Effector memory CD4-positive, alpha-beta T cell (primary cell): ENCODE measurements around the gene LRRC72.
"Not testable (repeated sequence)": the region's sequence is repeated elsewhere in the genome, so short reads cannot be mapped to it uniquely, and the experiment has no call there.

Source experiments
- DNase-seq, 3 donors: peaks; one replicate each; pipeline ENCODE4 v3.0.0-alpha.2; 2020
- H3K27ac ChIP-seq: 2 replicates; pipeline ENCODE4 v1.7.0; 2013; ENCODE audit warnings: mild to moderate bottlenecking, low read length, moderate library complexity; ENCODE audit not compliant: insufficient read depth, poor library complexity, severe bottlenecking
- H3K27me3 ChIP-seq: replicated peaks from 2 replicates; pipeline ENCODE4 v1.7.0; 2013; ENCODE audit warnings: mild to moderate bottlenecking, low read length; ENCODE audit not compliant: insufficient read depth, control insufficient read depth, poor library complexity, severe bottlenecking
- H3K36me3 ChIP-seq: 2 replicates; pipeline ENCODE4 v1.7.0; 2013; ENCODE audit warnings: mild to moderate bottlenecking, low read length, moderate library complexity; ENCODE audit not compliant: control insufficient read depth, insufficient read depth
- H3K4me1 ChIP-seq: 2 replicates; pipeline ENCODE4 v1.7.0; 2013; ENCODE audit warnings: low read length, mild to moderate bottlenecking; ENCODE audit not compliant: control insufficient read depth, insufficient read depth, poor library complexity, severe bottlenecking
- H3K4me3 ChIP-seq: 2 replicates; pipeline ENCODE4 v1.7.0; 2013; ENCODE audit warnings: low read length, low read depth, mild to moderate bottlenecking; ENCODE audit not compliant: insufficient read depth, poor library complexity, severe bottlenecking
- H3K9me3 ChIP-seq: 2 replicates; pipeline ENCODE4 v1.7.0; 2013; ENCODE audit warnings: mild to moderate bottlenecking, low read length, moderate library complexity; ENCODE audit not compliant: control insufficient read depth

Gene LRRC72

DNA sequence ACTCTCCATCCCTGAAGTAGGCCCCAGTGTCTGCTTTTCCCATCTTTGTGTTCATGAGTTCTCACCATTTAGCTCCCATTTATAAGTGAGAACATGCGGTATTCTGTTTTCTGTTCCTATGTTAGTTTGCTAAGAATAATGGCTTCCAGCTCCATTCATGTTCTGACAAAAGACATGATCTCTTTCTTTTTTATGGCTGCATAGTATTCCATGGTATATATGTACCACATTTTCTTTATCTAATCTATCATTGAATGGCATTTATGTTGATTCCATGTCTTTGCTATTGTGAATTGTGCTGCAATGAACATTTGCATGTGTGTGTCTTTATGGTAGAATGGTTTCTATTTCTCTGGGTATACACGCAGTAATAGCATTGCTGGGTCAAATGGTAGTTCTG, 6.6 kb upstream of the LRRC72 start:
- not testable (repeated sequence) for H3K4me3 ChIP-seq, H3K27me3 ChIP-seq, H3K27ac ChIP-seq, DNase-seq, H3K9me3 ChIP-seq, H3K4me1 ChIP-seq, H3K36me3 ChIP-seq

- H3K36me3 ChIP-seq, result no peaks in the 10 kb centered on the region
- no peaks in the 10 kb centered on the region for H3K4me1 ChIP-seq
- no peak overlapping the region for H3K4me3 ChIP-seq
- no peaks in the 10 kb centered on the region for H3K27me3 ChIP-seq
- DNase-seq, result no peak
- no peaks in the 10 kb centered on the region for H3K9me3 ChIP-seq
- H3K27ac ChIP-seq, result no peak overlapping the region
These were observed 2.3 kb upstream of the LRRC72 start for GRCh38 chr7:16524332-16524731.

GRCh38 chr7:16528520-16528919, 1.9 kb downstream of the LRRC72 start:
- Histone ChIP-seq H3K4me1 (no peaks in the 10 kb centered on the region), H3K9me3 (no peaks in the 10 kb centered on the region), H3K27me3 (no peaks in the 10 kb centered on the region), H3K36me3 (no peaks in the 10 kb centered on the region), H3K27ac (no peak overlapping the region), H3K4me3 (no peak overlapping the region)
- DNase-seq, result no peak

GRCh38 chr7:16529697-16530096, 3.1 kb downstream of the LRRC72 start:
- H3K9me3 ChIP-seq, result no peaks in the 10 kb centered on the region
- H3K36me3 ChIP-seq, result no peaks in the 10 kb centered on the region
- no peak overlapping the region for H3K27ac ChIP-seq
- no peak overlapping the region for H3K4me3 ChIP-seq
- DNase-seq, result no peak
- H3K27me3 ChIP-seq, result no peaks in the 10 kb centered on the region
- H3K4me1 ChIP-seq, result no peaks in the 10 kb centered on the region

- Histone ChIP-seq H3K4me1 (no peaks in the 10 kb centered on the region), H3K4me3 (no peak overlapping the region), H3K36me3 (no peaks in the 10 kb centered on the region), H3K27me3 (no peaks in the 10 kb centered on the region), H3K9me3 (no peaks in the 10 kb centered on the region), H3K27ac (no peak overlapping the region)
- DNase-seq, result no peak
These were observed 5.1 kb downstream of the LRRC72 start for GRCh38 chr7:16531707-16532106.

GRCh38 chr7:16532272-16532671, 5.6 kb downstream of the LRRC72 start:
- Histone ChIP-seq H3K4me3 (no peak overlapping the region), H3K27ac (no peak overlapping the region), H3K4me1 (no peaks in the 10 kb centered on the region), H3K27me3 (no peaks in the 10 kb centered on the region), H3K9me3 (no peaks in the 10 kb centered on the region), H3K36me3 (no peaks in the 10 kb centered on the region)
- no peak for DNase-seq

DNA sequence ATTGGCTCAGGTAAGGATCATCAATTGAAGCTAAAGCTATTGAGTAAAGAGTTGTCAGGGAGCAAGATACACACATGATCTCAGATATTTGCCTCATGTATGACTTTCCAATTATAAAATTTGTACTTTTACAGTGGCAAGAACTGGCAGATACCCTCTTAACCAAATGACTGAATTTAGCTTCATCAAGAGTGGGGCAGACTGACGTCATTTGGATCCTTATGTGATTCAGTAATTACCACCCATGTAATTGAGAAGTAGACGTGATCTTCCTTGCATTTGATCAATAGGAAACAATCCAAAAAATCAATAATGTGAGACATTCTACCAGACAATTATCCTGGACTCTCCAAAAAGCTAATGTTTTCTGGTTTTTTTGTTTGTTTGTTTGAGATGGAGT, 8.9 kb downstream of the LRRC72 start:
- DNase-seq, result no peak
- no peaks in the 10 kb centered on the region for H3K36me3 ChIP-seq
- H3K9me3 ChIP-seq, result no peaks in the 10 kb centered on the region
- H3K27me3 ChIP-seq, result no peaks in the 10 kb centered on the region
- H3K4me1 ChIP-seq, result no peaks in the 10 kb centered on the region
- H3K4me3 ChIP-seq, result no peak overlapping the region
- H3K27ac ChIP-seq, result no peak overlapping the region

DNA sequence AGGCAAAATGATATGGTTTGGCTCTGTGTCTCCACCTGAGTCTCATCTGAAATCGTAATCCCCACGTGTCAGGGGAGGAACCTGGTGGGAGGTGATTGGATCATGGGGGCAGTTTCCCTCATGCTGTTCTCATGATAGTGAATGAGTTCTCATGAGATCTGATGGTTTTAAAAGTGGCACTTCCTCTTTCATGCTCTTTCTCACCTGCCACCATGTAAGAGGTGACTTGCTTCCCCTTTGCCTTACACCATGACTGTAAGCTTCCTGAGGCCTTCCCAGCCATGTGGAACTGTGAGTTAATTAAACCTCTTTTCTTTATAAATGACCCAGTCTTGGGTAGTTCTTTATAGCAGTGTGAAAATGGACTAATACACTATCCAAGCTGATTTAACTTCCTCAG, 13.9 kb downstream of the LRRC72 start:
- H3K9me3 ChIP-seq, H3K27me3 ChIP-seq, DNase-seq, H3K27ac ChIP-seq, H3K4me1 ChIP-seq, H3K36me3 ChIP-seq, H3K4me3 ChIP-seq: not testable (repeated sequence)

GRCh38 chr7:16542401-16542800, 15.8 kb downstream of the LRRC72 start:
- H3K4me1 ChIP-seq, result no peaks in the 10 kb centered on the region
- H3K4me3 ChIP-seq, result no peak overlapping the region
- no peaks in the 10 kb centered on the region for H3K27me3 ChIP-seq
- no peaks in the 10 kb centered on the region for H3K9me3 ChIP-seq
- no peak overlapping the region for H3K27ac ChIP-seq
- DNase-seq, result no peak
- no peaks in the 10 kb centered on the region for H3K36me3 ChIP-seq

DNA sequence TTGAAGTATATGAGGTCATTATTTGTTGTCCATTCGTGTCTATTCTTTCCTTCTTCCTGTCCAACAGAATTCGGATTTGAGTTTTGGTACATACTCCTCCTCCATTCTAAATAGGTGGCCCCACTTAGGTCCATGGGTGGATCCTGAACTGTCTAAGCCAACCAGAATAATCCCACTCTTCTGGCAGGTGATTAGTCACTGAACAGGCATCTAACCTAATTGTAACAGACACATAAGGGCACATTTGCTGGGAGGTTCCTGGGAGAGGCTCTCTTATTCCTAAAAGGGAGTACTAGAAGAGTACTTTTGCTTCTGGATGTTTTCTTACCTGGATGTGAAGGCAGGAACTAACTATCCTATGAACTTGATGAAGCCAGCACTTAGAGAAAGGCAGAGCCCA, 16.8 kb downstream of the LRRC72 start:
- Histone ChIP-seq H3K27me3 (no peaks in the 10 kb centered on the region), H3K4me3 (no peak overlapping the region), H3K36me3 (no peaks in the 10 kb centered on the region), H3K9me3 (no peaks in the 10 kb centered on the region), H3K27ac (no peak overlapping the region), H3K4me1 (no peaks in the 10 kb centered on the region)
- DNase-seq, result no peak

- H3K27me3 ChIP-seq, result no peaks in the 10 kb centered on the region
- no peaks in the 10 kb centered on the region for H3K4me1 ChIP-seq
- H3K9me3 ChIP-seq, result no peaks in the 10 kb centered on the region
- H3K27ac ChIP-seq, result no peak overlapping the region
- H3K36me3 ChIP-seq, result no peaks in the 10 kb centered on the region
- H3K4me3 ChIP-seq, result no peak overlapping the region
- DNase-seq, result no peak
These were observed 20.4 kb downstream of the LRRC72 start for GRCh38 chr7:16546921-16547505.
